Measurements from ENCODE around the gene RPS8.
"Not testable (repeated sequence)": the region's sequence is repeated elsewhere in the genome, so short reads cannot be mapped to it uniquely, and the experiment has no call there.

RPS8 gene

DNA sequence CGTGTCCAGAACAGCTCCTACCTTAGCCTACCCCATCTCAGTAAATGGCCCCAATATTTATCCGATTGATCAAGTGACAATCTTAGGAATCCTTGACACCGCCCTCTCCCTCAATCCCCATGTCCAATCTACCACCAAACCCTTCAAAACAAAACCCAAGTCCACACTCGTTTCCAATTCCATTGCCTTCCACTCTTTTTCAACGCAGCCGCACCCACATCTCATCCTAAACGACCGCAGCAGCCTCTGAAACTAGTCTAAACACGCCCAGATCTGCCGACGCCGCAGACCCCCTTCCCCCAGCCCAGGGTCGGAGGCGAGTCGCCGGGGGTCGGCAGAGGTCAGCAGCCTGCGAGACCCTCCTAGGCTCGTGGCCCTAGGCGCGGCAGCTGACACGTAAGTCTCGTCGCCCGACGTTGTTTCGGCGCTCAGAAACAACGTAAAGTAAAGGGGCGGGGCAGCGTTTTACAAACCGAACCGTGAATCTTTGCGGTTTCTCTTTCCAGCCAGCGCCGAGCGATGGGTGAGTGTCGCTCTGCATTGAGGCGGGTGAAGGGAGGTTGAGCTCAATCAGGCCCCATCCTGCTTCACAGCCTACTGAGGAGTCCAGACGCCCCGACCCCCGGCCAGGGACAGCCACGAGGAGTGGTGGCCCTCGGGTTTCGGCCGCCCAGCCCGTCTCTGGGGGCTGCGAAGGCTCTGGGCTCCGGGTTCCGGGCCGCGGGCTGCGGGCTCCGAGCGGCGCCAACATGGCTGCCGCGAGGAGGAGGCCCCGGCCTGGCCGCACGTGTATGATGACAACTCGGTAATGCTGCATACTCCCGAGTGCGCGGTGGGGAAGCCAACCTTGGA lies at the start of gene RPS8:
TSS of gene RPS8 (plus strand) at position 463 of the 852 bp plus-strand sequence. CDS start at position 520, 57 bp downstream.
- H3K4me3 ChIP-seq (ENCODE audit: low read length): peak within 1 kb of the TSS; percentile 93
- TF ChIP-seq, protein P1, sequence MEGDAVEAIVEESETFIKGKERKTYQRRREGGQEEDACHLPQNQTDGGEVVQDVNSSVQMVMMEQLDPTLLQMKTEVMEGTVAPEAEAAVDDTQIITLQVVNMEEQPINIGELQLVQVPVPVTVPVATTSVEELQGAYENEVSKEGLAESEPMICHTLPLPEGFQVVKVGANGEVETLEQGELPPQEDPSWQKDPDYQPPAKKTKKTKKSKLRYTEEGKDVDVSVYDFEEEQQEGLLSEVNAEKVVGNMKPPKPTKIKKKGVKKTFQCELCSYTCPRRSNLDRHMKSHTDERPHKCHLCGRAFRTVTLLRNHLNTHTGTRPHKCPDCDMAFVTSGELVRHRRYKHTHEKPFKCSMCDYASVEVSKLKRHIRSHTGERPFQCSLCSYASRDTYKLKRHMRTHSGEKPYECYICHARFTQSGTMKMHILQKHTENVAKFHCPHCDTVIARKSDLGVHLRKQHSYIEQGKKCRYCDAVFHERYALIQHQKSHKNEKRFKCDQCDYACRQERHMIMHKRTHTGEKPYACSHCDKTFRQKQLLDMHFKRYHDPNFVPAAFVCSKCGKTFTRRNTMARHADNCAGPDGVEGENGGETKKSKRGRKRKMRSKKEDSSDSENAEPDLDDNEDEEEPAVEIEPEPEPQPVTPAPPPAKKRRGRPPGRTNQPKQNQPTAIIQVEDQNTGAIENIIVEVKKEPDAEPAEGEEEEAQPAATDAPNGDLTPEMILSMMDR (conservative IDR thresholded peaks at IDR 0.05; ENCODE audit: low read depth, low read length): no peak

DNA sequence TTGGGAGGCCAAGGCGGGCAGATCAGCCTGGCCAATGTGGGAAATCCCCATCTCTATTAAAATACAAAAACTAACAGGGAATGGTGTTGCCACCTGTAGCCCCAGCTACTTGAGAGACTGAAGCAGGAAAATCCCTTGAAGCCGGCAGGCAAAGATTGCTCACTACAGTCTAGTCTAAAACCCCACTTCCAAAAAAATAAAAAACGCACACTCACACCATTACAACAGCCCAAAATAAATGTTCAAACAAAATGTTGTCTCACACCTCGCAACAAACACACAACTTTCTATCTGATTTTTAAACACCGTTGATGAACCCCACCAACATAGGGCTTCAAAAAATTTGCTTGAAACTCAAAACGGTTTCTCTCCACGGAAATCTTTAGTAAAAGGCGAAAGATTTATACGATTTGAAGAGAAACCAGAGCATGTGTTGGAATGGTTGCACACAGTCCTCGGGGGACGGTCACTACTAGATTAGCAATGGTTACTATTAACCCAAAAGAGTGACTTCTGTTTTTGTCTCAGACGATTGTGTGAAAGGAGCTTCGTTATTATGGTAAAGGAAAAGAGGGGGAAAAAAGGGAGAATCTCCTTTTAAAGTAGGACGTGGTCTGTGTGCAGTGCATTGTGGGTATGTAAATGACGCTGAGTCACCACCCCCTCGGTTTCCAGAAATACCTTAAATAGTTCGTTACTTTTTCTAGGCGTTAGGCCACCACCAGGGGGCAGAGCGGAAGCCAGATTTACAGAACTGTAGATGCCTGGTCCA lies 44.4 kb upstream of the RPS8 start, which contains the start of gene RNU5D-1:
TSS of gene RNU5D-1 (minus strand) at position 430 of the 772 bp plus-strand sequence.
- TF ChIP-seq, protein P1 (conservative IDR thresholded peaks at IDR 0.05; ENCODE audit: low read depth, low read length): peak; percentile 85
- H3K4me3 ChIP-seq (ENCODE audit: low read length): peak within 1 kb of the TSS; percentile 6
- peak; percentile 93 for DNase-seq (ENCODE audit: low read depth)

More for the DNA sequence above, at the start of gene RPS8:
- DNase-seq (ENCODE audit: low read depth): peak; percentile 77

GRCh38 chr1:44733365-44733764 lies 42.0 kb upstream of the RPS8 start:
- no peak overlapping the region for H3K4me3 ChIP-seq (ENCODE audit: low read length)
- no peak for DNase-seq (ENCODE audit: low read depth)
- TF ChIP-seq, protein P1 (conservative IDR thresholded peaks at IDR 0.05; ENCODE audit: low read depth, low read length): no peak

- TF ChIP-seq, protein P1 (conservative IDR thresholded peaks at IDR 0.05; ENCODE audit: low read depth, low read length): no peak
- no peak for DNase-seq (ENCODE audit: low read depth)
- H3K4me3 ChIP-seq (ENCODE audit: low read length): no peak overlapping the region
Observed at GRCh38 chr1:44733784-44734183, 41.6 kb upstream of the RPS8 start.

DNA sequence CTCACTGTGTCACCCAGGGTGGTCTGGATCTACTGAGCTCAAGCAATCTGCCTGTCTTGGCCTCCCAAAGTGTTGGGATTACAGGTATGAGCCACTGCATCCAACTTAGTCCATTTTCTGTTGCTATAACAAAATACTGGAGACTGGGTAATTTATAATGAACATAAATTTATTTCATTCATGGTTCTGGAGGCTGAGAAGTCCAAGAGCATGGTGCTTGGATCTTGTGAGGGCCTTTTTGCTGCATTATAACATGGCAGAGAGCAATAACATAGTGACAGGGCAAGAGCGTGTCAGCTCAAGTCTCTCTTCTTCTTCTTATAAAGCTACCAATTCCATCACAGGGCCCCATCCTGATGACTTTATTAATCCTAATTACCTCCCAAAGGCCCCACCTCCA lies 39.3 kb upstream of the RPS8 start:
- TF ChIP-seq, protein P1 (conservative IDR thresholded peaks at IDR 0.05; ENCODE audit: low read depth, low read length): no peak
- DNase-seq (ENCODE audit: low read depth): no peak
- H3K4me3 ChIP-seq (ENCODE audit: low read length): no peak overlapping the region

DNA sequence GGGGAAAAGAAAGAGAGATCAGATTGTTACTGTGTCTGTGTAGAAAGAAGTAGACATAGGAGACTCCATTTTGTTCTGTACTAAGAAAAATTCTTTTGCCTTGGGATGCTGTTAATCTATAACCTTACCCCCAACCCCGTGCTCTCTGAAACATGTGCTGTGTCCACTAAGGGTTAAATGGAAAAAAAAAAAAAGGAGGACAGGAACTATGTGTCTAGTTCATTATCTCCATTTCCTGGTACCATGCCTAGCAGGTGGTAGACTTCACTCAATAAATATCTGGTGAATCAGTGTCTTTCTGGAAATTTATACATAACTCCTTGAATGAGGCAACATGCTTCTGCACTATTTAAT lies 36.4 kb upstream of the RPS8 start:
- DNase-seq (ENCODE audit: low read depth): not testable (repeated sequence)
- peak overlapping the region; percentile 89 for H3K4me3 ChIP-seq (ENCODE audit: low read length)

DNA sequence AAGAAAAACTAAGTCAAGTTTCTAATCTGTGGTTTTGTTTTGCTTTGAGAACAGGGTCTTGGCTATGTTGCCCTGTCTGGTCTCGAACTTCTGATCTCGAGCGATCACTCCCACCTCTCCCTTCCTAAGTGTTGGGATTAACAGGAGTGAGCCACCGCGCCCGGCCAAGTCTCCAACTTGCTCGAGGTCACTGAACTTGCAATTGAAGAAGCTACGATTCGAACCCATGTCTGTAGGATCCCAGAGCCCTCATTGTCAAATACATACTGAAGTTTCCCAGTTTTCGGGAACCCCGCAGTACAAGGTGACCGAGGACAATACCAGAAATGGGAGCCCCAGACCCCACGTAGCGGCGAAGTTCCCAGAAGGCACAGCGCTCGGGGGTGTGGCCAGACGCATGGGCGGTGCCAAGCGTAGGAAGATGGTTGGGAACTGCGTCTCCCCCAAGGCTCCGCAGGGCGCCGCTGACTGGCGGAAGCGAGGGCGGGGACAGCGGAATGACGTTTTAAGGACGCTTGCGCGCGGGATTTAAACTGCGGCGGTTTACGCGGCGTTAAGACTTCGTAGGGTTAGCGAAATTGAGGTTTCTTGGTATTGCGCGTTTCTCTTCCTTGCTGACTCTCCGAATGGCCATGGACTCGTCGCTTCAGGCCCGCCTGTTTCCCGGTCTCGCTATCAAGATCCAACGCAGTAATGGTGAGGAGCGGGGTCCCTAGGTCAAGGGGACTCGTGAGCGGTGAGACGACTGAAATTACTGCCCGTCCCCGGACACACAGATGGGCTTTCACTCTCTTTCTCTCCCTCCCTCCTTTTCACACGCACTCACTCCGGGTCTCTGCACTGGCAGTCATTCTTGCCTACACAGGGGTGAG lies 35.8 kb upstream of the RPS8 start, which contains the start of gene KIF2C:
TSS of gene KIF2C (plus strand) at position 531 of the 872 bp plus-strand sequence. CDS start at position 627, 96 bp downstream.
- DNase-seq (ENCODE audit: low read depth): peak; percentile 91
- TF ChIP-seq, protein P1 (conservative IDR thresholded peaks at IDR 0.05; ENCODE audit: low read depth, low read length): no peak
- H3K4me3 ChIP-seq (ENCODE audit: low read length): peak within 1 kb of the TSS; percentile 89

Measured in retinal pigment epithelial cell (primary cell).